Kidney capillary endothelial cell (primary cell): ENCODE measurements around the gene MIS18A.
"Not testable (repeated sequence)": the region's sequence is repeated elsewhere in the genome, so short reads cannot be mapped to it uniquely, and the experiment has no call there.

Source experiments
- DNase-seq: peaks from one replicate; pipeline ENCODE4 v3.0.0-alpha.2; 2018; ENCODE audit warnings: low spot score

The MIS18A gene

DNA sequence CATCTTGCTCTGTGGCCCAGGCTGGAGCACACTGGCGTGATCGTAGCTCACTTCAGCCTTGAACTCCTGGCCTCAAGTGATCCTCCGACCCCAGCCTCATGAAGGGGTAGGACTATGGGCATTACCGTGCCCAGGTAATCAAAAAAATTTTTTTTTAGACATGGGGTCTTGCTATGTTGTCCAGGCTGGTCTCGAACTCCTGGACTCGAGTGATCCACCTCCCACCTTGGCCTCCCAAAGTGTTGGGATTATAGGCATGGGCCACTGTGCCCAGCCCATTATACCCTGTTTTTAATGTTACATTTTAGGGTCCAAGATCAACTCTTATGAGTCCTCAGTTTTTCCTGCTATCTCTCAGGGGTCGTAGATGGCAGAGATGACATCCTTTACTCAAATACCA, 26.1 kb upstream of the MIS18A start:
- DNase-seq, result no peak

DNA sequence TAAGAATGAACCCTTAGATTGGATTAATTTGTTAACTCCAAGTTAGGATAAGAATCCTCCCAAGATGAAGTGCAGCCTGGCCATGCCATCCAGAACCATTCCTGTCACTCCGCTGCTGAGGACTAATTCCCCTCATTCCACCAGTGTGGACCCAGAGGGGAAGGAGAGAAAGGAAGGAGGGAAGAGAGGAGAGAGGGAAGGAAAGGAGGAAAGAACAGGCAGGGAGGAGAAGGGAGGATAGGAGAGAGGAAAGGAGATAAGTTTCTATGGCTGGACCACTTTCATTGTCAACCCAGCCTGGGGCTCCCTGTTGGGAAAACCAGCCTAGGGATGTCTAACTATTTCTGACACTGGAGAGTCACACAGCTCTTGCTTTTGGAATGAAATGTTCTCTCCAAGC, 24.5 kb upstream of the MIS18A start:
- DNase-seq, result no peak

DNA sequence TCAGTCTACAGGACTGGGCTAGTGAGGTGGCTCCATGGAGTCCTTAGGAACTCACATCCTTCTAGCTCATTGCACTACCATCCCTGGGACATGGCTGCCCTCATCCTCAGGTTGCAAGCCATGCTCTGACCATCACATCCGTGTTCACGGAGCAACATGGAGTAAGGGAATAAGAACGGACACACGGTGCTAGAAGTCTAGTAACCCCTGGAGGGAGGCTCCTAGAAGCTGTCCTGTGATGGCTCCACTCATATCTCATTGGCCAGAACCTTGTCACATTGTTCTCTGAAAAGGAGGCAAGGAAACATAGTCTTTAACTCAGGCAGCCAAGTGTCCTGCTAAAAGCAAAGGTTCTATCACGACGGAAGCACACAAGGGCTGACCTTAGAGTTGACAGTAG, 23.7 kb upstream of the MIS18A start:
- DNase-seq, result no peak

DNA sequence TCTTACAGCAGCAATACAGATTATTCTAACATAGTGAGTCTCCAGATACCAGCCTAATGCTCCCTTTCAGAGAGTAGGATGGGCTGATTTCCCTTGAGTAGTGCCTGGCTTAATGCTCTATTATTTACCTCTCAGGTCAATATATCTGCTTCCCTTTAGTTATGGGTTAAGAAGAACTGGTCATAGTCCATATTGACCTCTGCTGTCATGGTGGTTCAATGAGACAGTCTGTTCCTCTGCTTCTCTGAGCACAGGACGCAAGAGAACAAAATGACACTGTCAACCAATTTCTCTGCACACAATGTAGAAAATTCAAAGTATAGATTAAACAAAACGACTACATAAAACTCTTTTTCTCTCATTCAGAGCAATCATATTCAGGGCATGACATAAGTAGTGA, 22.7 kb upstream of the MIS18A start:
- no peak for DNase-seq

- no peak for DNase-seq
Observed at GRCh38 chr21:32300117-32300681, 21.4 kb upstream of the MIS18A start.

GRCh38 chr21:32299695-32300094, 20.8 kb upstream of the MIS18A start:
- no peak for DNase-seq

- DNase-seq, result no peak
Observed at GRCh38 chr21:32298658-32299081, 19.8 kb upstream of the MIS18A start, which contains the start of gene MRAP. TSS of gene MRAP (plus strand) at chr21:32298855. CDS start at chr21:32298972, 117 bp downstream.

DNA sequence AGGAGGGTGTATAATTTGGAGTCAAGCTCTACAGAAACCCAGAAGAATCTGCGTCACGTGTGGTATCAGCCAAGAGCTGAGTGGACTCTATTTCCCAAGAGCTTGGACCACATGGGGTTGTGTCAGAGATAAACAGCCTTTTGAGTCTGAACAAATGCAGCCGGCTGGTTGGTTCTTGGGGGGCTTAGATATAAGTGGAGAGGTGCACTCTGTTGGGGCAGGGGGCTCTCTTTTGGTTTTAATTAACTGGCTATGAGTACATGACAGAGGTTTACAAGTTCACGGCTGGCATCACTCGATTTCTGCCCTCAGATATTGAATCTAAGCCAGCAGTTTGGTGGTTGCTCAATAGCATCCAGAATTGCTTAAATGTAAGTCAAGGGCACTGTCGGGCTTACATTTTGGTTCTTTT, 19.3 kb upstream of the MIS18A start:
- DNase-seq, result no peak

- DNase-seq, result no peak
Observed at GRCh38 chr21:32297449-32297848, 18.6 kb upstream of the MIS18A start.

DNA sequence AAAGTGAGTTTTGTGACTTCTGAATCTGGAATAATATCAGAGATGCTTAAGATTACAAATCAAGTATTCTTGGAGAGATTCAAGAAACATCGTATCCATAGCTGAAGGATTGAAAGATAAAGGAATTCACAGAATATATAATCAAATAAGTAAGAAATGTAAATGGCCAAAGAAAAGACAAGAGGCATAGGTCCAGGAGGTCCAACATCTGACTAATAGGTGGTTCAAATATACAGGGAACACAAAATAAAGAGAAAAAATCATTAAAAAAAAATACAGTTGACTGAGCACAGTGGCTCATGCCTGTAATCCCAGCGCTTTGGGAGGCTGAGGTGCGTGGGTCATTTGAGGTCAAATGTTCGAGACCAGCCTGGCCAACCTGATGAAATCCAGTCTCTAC, 6.6 kb upstream of the MIS18A start:
- DNase-seq, result no peak

DNA sequence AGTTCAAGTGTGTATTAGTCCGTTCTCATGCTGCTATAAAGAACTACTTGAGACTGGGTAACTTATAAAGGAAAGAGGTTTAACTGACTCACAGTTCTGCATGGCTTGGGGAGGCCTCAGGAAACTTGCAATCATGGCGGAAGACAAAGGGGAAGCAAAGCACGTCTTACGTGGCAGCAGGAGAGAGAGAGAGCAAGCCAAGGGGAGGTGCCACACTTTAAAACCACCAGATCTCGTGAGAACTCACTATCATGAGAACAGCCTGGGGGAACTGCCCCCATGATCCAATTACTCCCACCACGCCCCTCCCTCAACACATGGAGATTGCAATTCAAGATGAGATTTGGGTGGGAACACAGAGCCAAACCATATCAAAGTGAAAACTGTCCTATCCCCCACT, 4.1 kb upstream of the MIS18A start:
- DNase-seq, result no peak

GRCh38 chr21:32281531-32281930, 2.7 kb upstream of the MIS18A start:
- no peak for DNase-seq

GRCh38 chr21:32279377-32279680, 480 bp upstream of the MIS18A start:
- no peak for DNase-seq

- DNase-seq, result peak; percentile 7
Observed at GRCh38 chr21:32278103-32278502, 746 bp downstream of the MIS18A start.

DNA sequence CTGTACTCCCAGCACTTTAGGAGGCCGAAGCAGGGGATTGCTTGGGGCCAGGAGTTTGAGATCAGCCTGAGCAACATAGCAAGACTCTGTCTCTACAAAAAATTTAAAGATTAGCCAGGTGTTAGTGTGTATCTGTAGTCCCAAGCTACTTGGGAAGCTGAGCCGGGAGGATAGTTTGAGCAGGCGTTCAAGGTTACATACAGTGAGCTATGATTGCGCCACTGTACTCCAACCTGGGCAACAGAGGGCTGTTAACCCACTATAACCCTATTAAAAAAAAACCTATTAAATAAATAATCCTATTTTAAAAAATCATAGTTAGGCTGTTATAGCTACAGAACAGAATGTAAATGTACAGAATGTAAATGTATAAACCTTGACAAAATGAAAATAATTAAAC, 2.2 kb downstream of the MIS18A start:
- DNase-seq, result no peak

- DNase-seq, result no peak
Observed at GRCh38 chr21:32270748-32271147, 8.1 kb downstream of the MIS18A start.

DNA sequence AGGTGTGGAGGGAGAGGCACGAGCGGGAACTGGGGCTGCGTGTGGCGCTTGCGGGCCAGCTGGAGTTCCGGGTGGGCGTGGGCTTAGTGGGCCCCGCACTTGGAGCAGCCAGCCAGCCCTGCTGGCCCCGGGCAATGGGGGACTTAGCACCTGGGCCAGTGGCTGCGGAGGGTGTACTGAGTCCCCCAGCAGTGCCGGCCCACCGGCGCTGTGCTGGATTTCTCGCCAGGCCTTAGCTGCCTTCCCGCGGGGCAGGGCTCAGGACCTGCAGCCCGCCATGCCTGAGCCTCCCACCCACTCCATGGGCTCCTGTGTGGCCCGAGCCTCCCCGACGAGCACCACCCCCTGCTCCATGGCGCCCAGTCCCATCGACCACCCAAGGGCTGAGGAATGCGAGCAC, 13.5 kb downstream of the MIS18A start:
- DNase-seq, result not testable (repeated sequence)

DNA sequence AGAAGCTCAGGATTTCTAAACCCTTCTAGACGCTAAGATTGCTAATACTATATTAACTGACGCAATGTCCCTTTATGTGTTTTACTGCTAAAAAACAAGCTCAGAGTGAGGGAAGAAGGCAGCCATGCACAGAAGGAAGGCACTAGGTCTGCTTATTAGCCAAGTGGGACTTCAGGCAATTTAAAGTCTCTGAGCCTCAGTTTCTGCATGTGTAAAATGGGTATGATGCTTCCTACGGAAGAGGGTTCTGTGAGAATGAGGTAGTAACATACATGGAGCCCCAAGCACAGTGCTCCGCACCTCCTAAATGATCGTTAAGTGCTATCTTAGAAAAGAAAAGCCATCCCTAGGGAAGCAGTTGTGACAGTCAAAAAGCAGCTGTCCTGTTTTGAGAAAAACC, 16.9 kb downstream of the MIS18A start:
- DNase-seq, result no peak

- DNase-seq, result no peak
Observed at GRCh38 chr21:32260130-32260529, 18.7 kb downstream of the MIS18A start.

DNA sequence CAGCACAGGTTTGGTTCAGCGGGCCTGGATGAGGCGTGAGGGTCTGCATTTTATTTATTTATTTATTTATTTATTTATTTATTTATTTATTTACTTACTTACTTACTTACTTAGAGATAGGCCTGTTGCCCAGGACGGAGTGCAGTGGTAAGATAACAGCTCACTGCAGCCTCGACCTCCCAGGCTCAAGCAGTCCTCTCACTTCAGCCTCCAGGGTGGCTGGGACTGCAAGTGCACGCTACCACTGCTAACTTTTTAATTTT, 20.1 kb downstream of the MIS18A start:
- DNase-seq, result not testable (repeated sequence)

GRCh38 chr21:32257962-32258785, 20.7 kb downstream of the MIS18A start:
- DNase-seq, result peak; percentile 75

DNA sequence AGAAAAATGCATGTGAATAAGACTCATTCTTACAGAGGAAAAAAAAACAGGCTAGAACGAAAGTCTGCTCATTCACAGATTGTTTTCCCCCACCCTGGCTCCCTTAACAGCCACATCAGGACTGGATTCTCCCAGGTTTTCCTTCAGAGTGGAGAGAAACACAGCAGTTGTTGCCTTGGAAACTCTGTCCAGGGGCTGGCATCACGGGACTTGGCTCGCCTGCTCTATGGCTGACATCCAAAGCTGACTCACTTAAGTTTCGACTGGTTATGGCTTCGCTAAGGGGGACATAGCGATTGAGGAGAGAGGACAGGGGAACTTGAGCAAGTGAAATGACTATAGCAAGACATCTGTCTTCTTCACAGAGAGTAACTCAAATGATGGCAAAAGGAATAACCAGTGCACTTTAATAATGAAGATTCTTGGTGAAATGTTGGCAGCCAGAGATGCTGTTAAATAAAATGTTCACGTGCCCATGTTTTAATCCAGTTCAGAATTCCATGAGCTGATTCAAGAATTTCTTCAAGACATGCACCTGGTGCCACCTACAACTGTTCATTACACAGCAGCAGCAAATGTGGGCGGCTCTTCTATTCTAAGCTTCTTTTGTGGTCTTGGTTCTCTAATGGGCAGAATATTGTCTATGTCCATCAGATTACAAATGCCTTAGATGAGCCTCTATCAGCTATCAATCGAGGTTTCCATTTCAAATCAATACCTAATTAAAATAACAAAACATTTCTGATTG, 21.8 kb downstream of the MIS18A start:
- DNase-seq, result peak; percentile 41

DNA sequence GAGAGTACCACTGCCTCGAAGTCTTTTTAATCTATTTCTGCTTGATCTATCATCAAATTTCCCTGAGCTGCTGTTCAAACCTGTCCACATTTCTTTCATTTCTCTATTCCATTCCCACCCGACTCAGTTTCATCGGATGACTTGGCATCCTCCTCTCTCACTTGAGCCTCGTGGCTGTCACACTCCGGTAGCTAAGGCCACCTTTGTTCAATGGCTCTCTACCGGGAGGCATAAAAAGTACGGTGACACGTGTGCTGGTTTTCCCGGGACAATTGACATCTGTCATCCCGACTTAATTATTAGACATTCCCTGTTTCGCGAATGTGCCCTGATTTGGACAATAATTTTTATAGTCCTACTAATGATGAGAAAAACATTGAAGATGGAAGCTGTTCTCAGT, 22.6 kb downstream of the MIS18A start:
- no peak for DNase-seq
